Glutamatergic neuron (in vitro differentiated cells): ENCODE results near the gene DNAAF2. TPM values are rescaled to one million over a fixed set of nuclear protein-coding genes. Genes with fewer than 3 reads are reported as not detected.

Experiments
- DNase-seq: peaks from one replicate; pipeline ENCODE4 v3.0.0; 2022
- H3K27ac Mint-ChIP-seq: one replicate; pipeline ENCODE4 v1.8.0; 2020; ENCODE audit warnings: mild to moderate bottlenecking, mixed read lengths, inconsistent platforms; ENCODE audit not compliant: unreplicated experiment
- H3K27me3 Mint-ChIP-seq: one replicate; pipeline ENCODE4 v1.8.0; 2020; ENCODE audit warnings: mild to moderate bottlenecking, moderate library complexity, mixed read lengths, inconsistent platforms; ENCODE audit not compliant: unreplicated experiment
- H3K36me3 Mint-ChIP-seq: one replicate; pipeline ENCODE4 v1.8.0; 2020; ENCODE audit warnings: mild to moderate bottlenecking, mixed read lengths, inconsistent platforms; ENCODE audit not compliant: unreplicated experiment
- H3K4me1 Mint-ChIP-seq: one replicate; pipeline ENCODE4 v1.8.0; 2020; ENCODE audit warnings: mild to moderate bottlenecking, low read depth, mixed read lengths, inconsistent platforms; ENCODE audit not compliant: unreplicated experiment
- H3K4me3 Mint-ChIP-seq: one replicate; pipeline ENCODE4 v1.8.0; 2020; ENCODE audit warnings: mild to moderate bottlenecking, mixed read lengths, inconsistent platforms; ENCODE audit not compliant: unreplicated experiment
- H3K9me3 Mint-ChIP-seq: one replicate; pipeline ENCODE4 v1.8.0; 2020; ENCODE audit warnings: mild to moderate bottlenecking, moderate library complexity, mixed read lengths, inconsistent platforms; ENCODE audit not compliant: unreplicated experiment
- CTCF ChIP-seq: fragments of 200-600 bp; sonication (generic); IDR thresholded peaks from one replicate; pipeline ENCODE4 v1.5.0; 2021; ENCODE audit not compliant: partially characterized antibody, unreplicated experiment
- total RNA-seq: library from RNA; stranded (reverse); fragmentation: NEBNext Ultra II Directional; extraction: Animal tissue kit (Norgen Biotek cat#: 25700); gene quantifications from one replicate; pipeline ENCODE4 v1.2.1, GENCODE V29; 2021; ENCODE audit not compliant: unreplicated experiment

The DNAAF2 gene
- total RNA-seq, 1 donor from 2014 or later: 19.1 TPM

GRCh38 chr14:49633640-49634546, 1.2 kb downstream of the DNAAF2 start:
- TF ChIP-seq CTCF: peak; percentile 80
- Mint-ChIP-seq H3K9me3 (peaks cover 12% of the 10 kb centered on the region), H3K4me1 (peaks cover 8% of the 10 kb centered on the region), H3K36me3 (no peaks in the 10 kb centered on the region), H3K27me3 (peaks cover 13% of the 10 kb centered on the region), H3K27ac (peak overlapping the region; percentile 99), H3K4me3 (peak overlapping the region; percentile 99)
- peak; percentile 97 for DNase-seq

GRCh38 chr14:49623941-49624839, 10.9 kb downstream of the DNAAF2 start:
- H3K4me3 Mint-ChIP-seq: no peak overlapping the region
- no peaks in the 10 kb centered on the region for H3K36me3 Mint-ChIP-seq
- no peak overlapping the region for H3K27ac Mint-ChIP-seq
- peaks cover 5% of the 10 kb centered on the region for H3K4me1 Mint-ChIP-seq
- peaks cover 3% of the 10 kb centered on the region for H3K27me3 Mint-ChIP-seq
- TF ChIP-seq CTCF: no peak
- no peak for DNase-seq
- peaks cover 3% of the 10 kb centered on the region for H3K9me3 Mint-ChIP-seq

- no peak overlapping the region for H3K27ac Mint-ChIP-seq
- no peak for TF ChIP-seq CTCF
- H3K4me3 Mint-ChIP-seq: no peak overlapping the region
- H3K36me3 Mint-ChIP-seq: no peaks in the 10 kb centered on the region
- peaks cover 3% of the 10 kb centered on the region for H3K27me3 Mint-ChIP-seq
- DNase-seq: no peak
- peaks cover 5% of the 10 kb centered on the region for H3K4me1 Mint-ChIP-seq
- peaks cover 3% of the 10 kb centered on the region for H3K9me3 Mint-ChIP-seq
Measured at GRCh38 chr14:49623387-49623786, 11.7 kb downstream of the DNAAF2 start.

- TF ChIP-seq CTCF: no peak
- Mint-ChIP-seq H3K27me3 (peaks cover 3% of the 10 kb centered on the region), H3K4me1 (peaks cover 5% of the 10 kb centered on the region), H3K4me3 (peak overlapping the region; percentile 89), H3K27ac (peak overlapping the region; percentile 71), H3K36me3 (no peaks in the 10 kb centered on the region), H3K9me3 (peaks cover 3% of the 10 kb centered on the region)
- DNase-seq: no peak
Measured at GRCh38 chr14:49622022-49622607, 12.9 kb downstream of the DNAAF2 start.
